CD4-positive, alpha-beta T cell treated with Interleukin-4 for 4 hours (primary cell): ENCODE data around the gene RHCG.

ENCODE experiments used
- DNase-seq: peaks from one replicate; pipeline ENCODE4 v3.0.0-alpha.2; 2020

Gene RHCG

DNA sequence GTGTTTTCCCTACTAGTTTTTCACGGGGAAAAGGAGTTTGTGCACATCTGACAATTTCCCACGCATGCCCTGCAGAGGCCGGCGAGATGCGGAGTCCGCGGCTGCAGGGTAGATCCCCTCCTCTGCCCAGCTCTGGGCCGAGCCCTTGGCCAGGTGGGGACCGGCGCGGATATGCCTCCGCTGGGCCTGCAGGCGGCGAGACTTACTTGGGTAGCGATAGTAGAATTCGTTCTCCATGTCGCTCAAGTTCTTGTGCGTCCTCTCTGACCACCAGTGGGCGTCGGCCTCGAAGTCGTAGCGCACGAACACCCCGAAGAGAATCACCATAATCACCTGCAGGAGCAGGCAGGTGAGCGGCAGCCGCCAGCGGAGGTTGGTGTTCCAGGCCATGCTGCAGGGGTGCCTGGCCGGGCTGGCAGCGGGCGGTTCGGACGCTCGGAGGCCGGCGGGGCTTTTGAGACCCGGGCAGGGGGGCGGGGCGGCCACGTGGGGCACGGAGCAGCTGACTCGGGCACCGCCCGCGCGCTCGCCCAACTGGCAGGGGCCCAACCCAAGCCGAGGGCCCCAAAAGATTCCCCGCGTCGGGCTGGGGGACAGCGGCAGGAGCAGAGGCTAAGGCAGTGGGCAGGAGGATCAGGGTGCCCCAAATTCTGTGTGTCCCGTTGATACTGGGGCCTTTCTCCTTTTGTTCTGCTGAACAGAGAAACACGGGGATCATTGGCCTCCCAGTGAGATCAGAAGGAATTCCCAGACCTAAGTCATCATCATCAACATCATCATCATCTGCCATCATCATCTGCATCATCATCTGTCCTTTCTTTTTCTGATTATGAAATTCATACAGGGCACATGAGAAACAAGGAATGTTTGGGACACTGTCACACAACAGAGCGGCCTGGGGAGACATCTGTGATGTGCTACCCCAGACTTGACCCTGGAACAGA lies at the start of gene RHCG:
TSS of gene RHCG (minus strand) at position 429 of the 944 bp plus-strand sequence. CDS start at position 390, 39 bp downstream.
- DNase-seq: no peak

DNA sequence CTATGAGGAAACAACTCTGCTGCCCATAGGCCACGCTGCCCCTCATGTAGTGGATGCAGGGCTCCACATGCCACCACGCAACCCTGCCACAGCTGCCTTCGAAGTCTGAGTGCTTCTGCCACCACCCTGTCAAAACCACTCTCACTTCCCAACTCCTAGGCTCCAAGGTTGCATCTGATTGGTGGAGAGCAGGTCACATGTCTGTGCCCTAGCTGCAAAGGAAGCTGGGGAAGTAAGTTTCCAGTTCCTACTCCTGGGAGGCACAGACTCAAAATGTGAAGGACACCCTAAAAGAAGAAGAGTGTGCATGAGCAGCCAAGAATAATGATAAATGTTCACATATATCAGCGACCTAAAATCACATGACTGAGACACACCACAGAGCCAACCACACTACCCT lies 47.0 kb upstream of the RHCG start:
- DNase-seq: no peak

DNA sequence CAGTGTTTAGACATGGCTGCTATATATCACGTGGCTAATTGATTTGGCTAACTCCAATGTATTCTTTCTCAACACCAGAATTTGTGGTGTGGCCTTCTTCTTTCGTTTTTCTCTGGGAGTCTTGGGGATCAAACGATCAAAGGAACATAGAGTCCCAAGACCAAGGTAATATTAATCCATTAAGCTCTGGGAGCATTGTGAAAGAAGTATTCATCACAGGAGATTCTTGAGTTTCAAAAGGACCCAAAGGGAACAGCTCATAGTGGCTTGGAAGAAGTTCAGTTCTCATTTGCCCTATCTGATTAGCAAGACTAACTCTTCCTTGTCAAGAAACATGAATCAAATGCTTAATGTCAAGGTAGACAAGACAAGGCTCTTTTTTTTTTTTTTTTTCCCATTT lies 46.0 kb upstream of the RHCG start:
- no peak for DNase-seq

DNA sequence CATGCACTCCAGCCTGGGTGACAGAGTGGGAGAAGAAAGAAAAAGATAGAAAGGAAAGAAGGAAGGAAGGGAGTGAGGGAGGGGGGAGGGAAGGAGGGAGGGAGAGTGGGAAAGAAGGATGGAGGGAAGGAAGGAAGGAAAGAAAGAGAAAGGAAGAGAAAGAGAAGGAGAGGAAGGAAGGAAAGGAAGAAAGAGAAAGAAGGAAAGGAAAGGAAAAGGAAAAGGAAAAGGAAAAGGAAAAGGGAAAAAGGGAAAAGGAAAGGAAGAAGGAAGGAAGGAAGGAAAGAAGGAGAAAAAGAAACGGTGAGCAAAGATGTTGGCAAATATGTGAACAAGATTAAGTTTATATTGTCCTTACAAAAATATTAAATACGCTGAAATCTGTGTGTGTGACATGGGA lies 42.6 kb upstream of the RHCG start:
- no peak for DNase-seq

DNA sequence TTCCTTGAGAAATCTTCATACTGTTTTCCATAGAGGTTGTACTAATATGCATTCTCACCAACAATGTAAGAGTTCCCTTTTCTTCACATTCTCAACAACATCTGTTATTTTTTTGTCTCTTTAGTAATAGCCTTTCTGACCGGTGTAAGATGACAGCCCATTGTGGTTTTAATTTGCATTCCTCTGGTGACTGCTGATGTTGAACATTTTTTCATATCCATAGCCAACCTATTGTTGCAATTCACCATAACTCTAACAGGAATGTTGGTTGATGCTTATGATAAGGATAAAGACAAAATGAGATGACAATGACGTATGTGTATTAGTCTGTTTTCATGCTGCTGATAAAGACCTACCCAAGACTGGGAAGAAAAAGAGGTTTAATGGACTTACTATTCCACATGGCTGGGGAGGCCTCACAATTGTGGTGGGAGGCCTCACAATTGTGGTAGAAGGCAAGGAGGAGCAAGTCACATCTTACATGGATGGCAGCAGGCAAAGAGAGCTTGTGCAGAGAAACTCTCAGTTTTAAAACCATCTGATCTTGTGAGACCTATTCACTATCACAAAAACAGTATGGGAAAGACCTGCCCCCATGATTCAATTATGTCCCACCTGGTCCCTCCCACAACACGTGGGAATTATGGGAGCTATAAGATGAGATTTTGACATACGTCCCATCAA lies 37.6 kb upstream of the RHCG start:
- no peak for DNase-seq

DNA sequence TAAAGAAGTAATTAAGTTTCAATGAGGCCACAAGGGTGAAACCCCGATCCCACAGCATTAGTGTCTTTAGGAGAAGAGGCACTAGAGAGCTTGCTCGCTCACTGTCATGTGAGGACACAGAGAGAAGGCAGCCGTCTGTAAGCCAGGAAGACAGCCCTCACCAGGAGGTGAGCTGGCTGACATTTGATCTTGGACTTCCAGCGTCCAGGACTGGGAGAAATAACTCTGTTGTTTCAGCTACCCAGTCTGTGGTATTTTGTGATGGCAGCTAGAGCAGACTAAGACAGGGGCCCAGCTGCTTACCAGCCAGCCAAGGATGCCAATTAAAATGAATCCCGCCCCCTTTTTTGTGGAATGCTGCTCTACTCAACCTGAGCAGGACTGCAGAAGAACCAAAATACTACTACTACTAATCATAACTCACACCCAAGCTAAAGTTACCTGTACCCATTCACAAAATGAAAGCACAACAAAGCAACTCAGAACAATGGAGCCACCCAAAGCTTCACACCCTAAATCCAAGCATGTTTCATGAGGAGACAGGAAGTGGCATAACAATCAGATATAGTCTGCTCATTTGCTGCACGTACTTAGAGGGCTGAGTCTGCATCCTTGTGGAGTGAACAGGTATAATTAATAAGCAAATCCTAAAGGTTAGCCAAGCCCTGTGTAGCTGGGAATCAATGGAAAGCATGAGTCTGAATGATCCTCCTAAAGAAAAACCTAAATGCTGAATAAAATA lies 35.6 kb upstream of the RHCG start:
- no peak for DNase-seq

DNA sequence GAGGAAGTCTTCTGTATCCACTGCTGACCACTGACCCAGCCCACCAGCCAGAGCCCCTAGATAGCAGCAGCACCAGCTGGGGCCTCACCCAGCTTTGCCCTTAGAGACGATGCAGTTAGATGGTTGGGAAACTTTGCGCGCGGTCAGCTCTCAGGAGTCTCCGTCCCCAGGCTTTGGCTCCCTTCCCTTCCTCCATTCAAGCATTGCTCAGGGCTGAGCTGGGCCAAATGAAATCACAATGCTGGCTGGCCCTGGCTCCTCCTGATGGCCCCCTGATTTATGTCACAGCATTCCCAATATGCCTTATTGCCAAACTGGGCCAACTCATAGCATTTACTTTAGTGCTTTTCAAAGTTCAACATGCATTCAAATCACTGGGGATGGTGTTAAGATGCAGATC lies 34.6 kb upstream of the RHCG start:
- no peak for DNase-seq

DNA sequence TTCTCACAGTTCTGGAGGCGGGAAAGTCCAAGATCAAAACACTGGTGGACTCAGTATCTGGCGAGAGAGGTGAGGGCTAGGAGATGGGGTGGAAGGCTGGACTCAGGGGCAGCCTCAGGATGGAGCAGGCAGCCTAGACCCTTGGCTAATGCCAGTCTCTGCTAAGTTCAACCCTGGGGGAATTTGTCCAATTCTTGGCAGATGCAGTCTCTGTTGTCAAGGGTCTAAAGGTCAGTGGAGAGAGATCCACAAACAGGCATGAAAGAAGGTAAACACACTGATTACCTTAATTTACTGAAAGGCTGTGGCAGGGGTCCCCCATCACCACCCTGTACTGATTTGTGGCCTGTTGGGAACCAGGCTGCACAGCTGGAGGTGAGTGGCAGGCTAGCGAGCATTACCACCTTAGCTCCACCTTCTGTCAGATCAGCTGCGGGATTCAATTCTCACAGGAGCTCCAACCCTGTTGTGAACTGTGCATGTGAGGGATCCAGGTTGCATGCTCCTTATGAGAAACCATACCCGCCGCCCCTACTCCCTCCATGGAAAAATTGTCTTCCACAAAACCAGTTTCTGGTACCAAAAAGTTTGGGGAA lies 32.5 kb upstream of the RHCG start:
- no peak for DNase-seq

DNA sequence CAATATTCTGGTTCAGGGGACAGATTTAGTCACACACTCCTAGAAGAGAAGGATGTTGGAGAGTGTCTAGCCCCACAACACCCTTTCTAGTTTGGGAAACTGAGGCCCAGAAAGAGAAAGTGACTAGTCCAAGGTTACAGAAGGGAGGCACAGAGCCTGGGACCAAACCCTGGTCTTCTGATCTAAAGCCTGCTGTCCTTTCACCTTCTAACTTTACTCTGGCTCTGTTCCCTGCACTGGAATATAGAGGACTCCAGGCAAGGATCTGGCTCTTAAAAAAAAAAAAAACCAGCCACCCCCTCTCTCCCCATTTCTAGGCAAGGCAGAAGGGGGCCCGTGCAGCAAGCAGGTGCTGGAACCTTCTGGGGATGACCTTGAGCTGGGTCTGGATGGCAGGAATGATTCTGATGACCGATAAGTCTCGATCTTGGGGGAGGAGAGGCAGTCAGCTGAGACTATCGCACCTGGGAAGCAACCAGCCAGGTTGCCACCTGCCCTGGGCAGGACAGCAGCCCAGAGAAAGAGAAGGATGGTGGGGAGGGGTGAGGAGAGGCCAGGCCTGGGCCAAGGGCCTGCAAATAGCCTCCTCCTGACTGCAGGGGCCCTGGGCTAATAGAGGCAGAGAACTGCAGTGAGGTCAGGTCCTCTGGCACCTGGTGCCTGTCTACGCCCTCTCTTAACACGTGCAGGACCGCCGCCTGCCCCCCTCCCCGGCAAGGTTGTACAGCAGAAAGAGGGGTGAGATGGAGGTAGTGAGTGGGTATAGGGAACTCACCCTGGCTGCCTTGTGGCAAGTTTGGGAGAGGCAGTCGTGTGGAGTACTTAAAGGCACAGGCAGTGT lies 30.4 kb upstream of the RHCG start:
- DNase-seq: no peak

DNA sequence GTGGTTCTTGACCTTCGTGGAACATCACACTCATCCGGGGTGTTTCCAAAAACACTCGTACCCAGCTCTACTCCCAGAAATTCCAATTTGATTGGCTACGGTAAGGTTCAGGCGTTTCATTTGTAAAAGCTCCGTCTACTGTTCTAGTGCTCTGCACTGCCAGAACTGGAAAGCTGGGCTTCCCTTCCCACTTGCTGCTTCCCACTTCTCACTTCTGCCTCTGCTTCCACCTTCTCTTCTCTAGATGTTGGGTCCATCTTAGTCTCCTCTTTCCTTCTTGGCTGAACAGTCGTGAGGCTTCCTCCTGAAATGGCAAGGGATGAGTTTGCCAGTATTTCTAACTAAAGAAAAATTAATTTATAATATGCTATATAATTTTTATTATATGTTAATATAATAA lies 29.8 kb upstream of the RHCG start:
- no peak for DNase-seq

DNA sequence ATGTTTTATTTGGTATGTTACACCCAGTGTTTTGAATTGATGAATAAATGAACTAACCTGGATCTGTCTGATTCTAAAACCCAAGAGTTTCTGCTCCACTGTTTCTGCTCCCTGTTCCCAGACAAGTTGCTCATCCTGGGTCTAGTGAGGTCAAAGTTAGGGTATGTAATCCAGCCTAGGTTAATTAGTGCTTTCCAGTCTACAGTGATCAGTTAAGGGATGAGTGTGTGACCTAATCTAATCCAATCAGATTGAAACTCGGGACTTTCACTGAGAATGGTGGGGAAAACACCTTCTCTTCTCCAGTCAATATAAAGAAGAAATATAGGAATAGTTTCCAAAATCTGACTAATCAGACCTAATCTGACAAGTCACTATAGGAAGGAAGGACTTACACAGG lies 27.8 kb upstream of the RHCG start:
- no peak for DNase-seq

DNA sequence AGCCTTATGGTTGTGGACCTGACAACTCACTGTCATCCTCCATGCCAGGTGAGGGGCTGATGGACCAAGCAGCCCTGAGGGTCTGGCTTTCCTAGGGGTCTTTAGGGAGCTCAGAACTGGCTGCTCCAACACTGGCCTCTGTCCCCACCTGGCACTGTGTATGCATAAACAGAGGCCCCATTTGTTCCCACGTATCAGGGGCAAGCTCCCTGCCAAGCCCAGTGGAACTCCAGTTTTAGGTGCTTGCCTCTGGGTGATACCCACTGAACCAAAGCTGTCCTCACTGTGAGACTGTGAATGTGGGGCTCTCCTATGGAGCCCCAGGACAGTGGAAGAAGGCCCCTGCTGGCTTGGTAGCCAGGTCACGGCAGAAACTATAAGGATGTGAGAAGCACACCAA lies 26.7 kb upstream of the RHCG start:
- no peak for DNase-seq

DNA sequence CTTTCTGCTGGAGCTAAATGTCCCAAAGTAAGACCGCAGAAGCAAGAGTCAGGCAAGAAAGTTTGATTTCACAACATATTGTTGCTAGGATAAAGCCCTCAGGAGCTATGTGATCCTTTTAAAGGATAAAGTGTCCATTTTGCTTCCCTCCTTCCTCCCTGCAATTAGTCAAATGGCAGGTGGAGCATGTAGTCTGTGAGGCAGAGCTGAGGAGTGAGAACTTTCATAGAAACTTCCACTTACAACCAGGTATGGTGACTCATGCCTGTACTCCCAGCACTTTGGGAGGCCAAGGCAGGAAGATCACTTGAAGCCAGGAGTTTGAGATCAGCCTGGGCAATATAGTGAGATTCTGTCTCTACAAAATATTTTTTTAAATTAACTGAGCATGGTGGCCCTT lies 25.2 kb upstream of the RHCG start:
- DNase-seq: no peak

DNA sequence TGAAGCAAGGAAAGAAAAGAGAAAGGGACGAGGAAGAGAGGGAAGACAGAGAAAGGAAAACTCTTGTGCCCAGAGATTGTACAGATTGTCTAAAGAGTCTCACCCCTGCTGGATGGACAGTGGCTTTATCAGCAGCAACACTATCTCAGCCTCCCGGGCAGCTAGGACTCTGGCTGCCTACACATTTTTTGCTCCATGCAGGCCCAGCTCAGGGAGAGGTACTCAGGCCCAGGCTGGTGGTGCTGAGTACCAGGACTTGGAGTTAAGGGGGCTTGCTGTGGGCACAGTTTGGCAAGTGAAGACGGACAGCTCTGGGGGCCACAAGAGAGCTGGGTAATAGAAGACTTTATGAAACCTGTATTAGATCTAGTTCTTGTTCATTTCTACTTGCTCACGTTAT lies 19.1 kb upstream of the RHCG start:
- no peak for DNase-seq

DNA sequence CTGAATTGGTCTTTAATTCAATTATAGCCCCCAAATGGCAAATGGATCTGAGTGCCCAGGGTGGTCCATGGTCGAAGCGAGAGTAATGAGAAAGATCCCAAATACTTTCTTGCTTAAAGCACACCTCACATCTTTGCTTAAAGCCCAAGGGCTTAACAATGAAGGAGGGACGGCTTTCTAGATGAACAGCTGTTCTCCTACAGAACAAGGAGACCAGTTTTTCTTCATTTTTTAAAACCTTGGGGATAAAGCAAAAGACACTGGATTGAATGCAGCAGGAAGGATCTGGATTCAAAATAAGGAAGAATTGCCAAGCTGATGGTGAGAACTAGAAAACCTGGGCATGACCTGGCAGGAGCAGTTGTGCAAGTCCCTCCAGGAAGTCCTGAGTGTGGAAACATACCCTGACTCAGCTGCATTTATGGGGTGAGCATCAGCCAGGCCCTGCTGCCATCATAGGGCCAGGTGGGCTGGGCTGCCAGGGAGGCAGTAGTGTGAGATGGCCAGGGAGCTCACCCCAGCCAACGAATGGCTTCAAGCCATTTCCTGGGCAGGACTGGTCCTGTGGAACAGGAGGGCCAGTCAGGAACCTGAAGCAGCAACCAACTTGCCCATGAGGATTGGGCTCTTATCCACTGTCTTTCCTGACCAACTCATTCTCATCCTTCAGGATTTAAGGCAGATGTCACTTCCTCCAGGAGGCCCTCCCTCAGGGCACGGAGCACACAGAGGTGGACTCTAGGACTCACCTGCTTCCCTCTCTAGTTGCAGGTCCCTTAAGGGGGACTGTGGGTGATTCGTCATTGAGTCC lies 18.4 kb upstream of the RHCG start:
- DNase-seq: no peak

DNA sequence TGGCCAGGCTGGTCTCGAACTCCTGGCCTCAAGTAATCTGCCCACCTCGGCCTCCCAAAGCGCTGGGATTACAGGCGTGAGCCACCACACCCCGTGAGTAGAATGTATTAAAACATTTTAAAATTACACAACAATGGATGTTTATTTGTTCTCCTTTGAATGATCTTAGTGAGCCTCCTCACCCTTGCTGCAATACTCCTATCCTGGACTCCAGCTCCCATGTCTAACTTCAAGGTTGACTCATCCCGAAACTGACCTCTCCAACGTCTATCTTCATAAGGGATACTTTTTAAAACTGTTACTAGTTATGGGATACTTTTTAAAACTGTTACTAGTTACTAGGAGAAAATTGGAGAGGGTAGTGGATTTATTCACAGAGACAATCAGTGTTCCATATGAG lies 17.8 kb upstream of the RHCG start:
- DNase-seq: no peak

DNA sequence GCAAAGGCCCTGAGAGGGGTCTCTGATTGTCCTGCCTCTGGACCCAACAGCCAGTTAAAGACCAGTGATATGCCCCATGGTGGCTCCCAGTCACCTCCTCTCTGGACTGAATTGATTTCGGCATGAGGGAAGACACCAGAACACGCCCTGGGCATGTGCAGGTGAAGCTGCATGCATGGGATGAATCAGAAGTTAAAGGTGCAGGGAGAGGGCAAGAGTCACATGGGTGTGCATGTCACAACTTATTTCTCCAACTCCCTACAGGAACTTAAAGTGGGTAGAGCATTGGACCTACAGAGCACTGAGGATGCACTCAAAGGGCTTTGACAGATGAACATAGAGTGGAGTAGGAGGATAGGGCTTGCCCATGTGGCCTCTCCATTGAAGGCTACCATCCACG lies 16.9 kb upstream of the RHCG start:
- DNase-seq: no peak

DNA sequence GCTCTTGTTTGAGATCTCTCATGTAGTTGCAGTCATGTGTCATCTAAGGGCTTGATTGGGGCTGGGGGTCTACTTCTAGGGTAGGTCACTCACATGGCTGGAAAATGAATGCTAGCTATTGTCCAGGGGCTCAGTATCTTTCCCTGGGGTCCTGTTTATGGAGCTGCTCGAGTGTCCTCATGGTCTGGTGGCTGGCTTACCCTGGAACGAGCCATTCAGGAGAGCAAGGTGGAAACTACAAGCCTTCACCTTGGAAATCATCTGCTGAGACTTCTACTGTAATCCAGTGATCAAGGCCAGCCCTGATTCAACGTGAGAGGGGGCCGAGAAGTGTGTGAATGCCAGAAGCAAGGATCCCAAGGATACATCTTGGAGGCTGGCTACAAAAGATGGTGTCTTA lies 16.2 kb upstream of the RHCG start:
- no peak for DNase-seq

DNA sequence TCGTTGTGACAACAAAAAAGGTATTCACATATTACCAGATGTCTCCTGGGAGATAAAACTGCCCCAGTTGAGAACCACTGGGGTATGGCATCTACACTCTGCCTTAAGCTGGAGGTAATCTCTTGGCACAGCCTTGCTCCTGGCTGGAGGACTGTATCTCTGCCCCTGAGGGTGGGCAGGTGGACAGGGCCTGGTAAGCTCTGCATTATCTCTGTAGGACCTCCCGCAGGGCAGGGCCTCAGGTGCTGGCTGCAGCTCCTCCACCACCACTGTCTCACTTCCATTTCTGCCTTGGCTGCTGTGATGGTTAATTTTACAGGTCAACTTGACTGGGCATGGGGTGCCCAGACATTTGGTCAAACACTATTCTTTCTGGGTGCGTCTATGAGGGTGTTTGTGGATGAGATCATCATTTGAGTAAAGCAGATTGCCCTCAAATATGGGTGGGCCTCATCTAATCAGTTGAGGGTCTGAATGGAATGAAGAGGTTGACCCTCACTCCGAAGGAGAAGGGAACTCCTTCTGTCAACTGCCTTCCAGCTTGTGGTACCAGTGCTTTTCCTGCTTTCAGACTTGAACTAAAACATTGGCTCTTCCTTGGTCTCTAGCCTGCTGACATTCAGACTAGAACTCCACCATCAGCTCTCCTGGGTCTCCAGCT lies 9.8 kb upstream of the RHCG start:
- DNase-seq: no peak

DNA sequence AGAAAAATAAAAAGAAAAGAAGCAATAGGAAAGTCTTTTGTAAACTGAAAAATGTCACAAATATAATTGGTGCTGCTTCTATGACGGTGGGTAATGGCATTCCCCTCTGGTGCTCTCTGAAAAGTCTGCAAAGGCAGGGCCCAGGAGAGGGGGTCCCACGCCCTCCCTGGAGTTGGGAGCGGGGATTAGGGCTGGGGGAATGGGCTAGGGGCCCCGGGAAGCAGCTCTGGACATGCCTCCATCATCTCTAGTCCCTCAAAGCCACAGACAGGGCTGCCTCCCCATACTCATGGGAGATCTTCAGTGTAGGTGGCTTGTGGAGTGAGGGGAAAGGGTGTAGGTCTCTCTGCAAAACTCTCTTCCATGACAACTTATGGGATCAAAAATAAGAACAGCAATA lies 7.8 kb upstream of the RHCG start:
- DNase-seq: no peak
